ENCODE results near the gene HPCA.

Gene HPCA

GRCh38 chr1:32890516-32891240, 4.4 kb downstream of the HPCA start:
- no peak for DNase-seq

GRCh38 chr1:32891241-32891570, 4.9 kb downstream of the HPCA start:
- no peak for DNase-seq

- DNase-seq, result no peak
These were observed 5.3 kb downstream of the HPCA start for GRCh38 chr1:32891630-32892029.

GRCh38 chr1:32892368-32893197, 6.3 kb downstream of the HPCA start:
- peak; percentile 70 to 78 for DNase-seq

- peak in 1 of 2 experiments; percentile 47 for DNase-seq
These were observed 7.1 kb downstream of the HPCA start for GRCh38 chr1:32893198-32894018.

- no peak for DNase-seq
These were observed 7.8 kb downstream of the HPCA start for GRCh38 chr1:32894019-32894600.

- no peak for DNase-seq
These were observed 8.4 kb downstream of the HPCA start for GRCh38 chr1:32894681-32895080.

- DNase-seq, result no peak
These were observed 9.3 kb downstream of the HPCA start for GRCh38 chr1:32895325-32896215.

- DNase-seq, result no peak
These were observed 10.2 kb downstream of the HPCA start for GRCh38 chr1:32896451-32896850.

GRCh38 chr1:32897082-32898049, 11.1 kb downstream of the HPCA start:
- DNase-seq, result no peak

- no peak for DNase-seq
These were observed 11.8 kb downstream of the HPCA start for GRCh38 chr1:32898056-32898455.

GRCh38 chr1:32898958-32899357, 12.7 kb downstream of the HPCA start:
- DNase-seq, result no peak

- DNase-seq, result no peak
These were observed 13.4 kb downstream of the HPCA start for GRCh38 chr1:32899586-32900296.

GRCh38 chr1:32900371-32900955, 14.2 kb downstream of the HPCA start:
- no peak for DNase-seq

- peak in 1 of 2 experiments; percentile 44 for DNase-seq
These were observed 14.9 kb downstream of the HPCA start, which contains the start of gene TMEM54 for GRCh38 chr1:32900956-32901822. TSS of gene TMEM54 (minus strand) at chr1:32901389. CDS start at chr1:32901238, 151 bp downstream.

GRCh38 chr1:32901823-32902534, 15.7 kb downstream of the HPCA start:
- no peak for DNase-seq

- no peak for DNase-seq
These were observed 16.2 kb downstream of the HPCA start for GRCh38 chr1:32902535-32902920.
